ENCODE measurements around the gene ZCWPW2. TPM values are rescaled to one million over a fixed set of nuclear protein-coding genes. Genes with fewer than 3 reads are reported as not detected.

ZCWPW2 gene
- not detected for polyA plus RNA-seq (2012; ENCODE audit: insufficient read depth, insufficient read length, low read depth)

- TF ChIP-seq CTCF (IDR thresholded peaks at IDR 0.05; ENCODE audit: low read depth, low read length), result no peak
- no peaks in the 10 kb centered on the region for H3K4me1 ChIP-seq
- peak; percentile 93 for DNase-seq
Observed at GRCh38 chr3:28348629-28349468, at the start of gene ZCWPW2, which contains the start of gene AZI2. Gene ZCWPW2, plus strand, starts transcription at chr3:28348721. Its CDS starts 64,348 bp downstream, at chr3:28413069. Gene AZI2, minus strand, starts transcription at chr3:28348824. Its CDS starts 8,207 bp downstream, at chr3:28340617.

GRCh38 chr3:28299705-28300104 is 48.8 kb upstream of the ZCWPW2 start:
- no peak for TF ChIP-seq CTCF (IDR thresholded peaks at IDR 0.05; ENCODE audit: low read depth, low read length)
- Histone ChIP-seq H3K9me3 (no peaks in the 10 kb centered on the region), H3K4me1 (no peaks in the 10 kb centered on the region), H3K27me3 (no peaks in the 10 kb centered on the region), H3K36me3 (no peaks in the 10 kb centered on the region), H3K4me3 (ENCODE audit: low read depth, low read length) (no peak overlapping the region)
- DNase-seq, result no peak

More at GRCh38 chr3:28348629-28349468, at the start of gene ZCWPW2, which contains the start of gene AZI2:
- Histone ChIP-seq H3K27me3 (no peaks in the 10 kb centered on the region), H3K4me3 (ENCODE audit: low read depth, low read length) (peak within 1 kb of the TSS; percentile 78), H3K9me3 (no peaks in the 10 kb centered on the region), H3K36me3 (no peaks in the 10 kb centered on the region)

DNA sequence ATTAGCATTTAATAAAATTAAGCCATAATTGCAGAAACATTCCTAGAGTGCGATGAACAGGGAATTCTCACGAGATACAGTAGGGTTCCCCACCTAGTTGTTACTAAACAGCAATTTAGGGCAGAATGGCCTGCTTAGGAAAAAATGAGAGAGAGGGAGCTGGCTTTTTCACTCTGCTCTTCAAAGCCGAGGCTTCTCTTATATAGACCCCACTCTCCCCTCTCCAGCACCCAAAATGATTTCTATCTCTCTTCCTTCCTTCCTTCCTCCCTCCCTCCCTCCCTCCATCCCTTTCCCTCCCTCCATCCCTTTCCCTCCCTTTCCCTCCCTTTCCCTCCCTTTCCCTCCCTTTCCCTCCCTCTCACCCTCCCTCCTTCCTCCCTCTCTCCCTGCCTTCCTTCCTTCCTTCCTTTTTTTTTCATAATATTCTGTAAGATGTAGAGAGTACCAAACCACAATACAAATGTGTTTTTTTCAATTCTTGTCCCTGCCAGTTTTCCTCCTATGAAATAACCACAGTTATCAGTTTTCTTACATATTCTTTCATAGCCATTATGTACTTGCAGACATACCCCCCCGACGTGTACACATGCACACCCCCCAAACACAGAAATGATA is 48.1 kb upstream of the ZCWPW2 start:
- no peak for DNase-seq

GRCh38 chr3:28301688-28302087 is 46.8 kb upstream of the ZCWPW2 start:
- no peak for TF ChIP-seq CTCF (IDR thresholded peaks at IDR 0.05; ENCODE audit: low read depth, low read length)
- no peak overlapping the region for H3K4me3 ChIP-seq (ENCODE audit: low read depth, low read length)
- H3K27me3 ChIP-seq, result no peaks in the 10 kb centered on the region
- no peak for DNase-seq
- no peaks in the 10 kb centered on the region for H3K36me3 ChIP-seq
- no peaks in the 10 kb centered on the region for H3K9me3 ChIP-seq
- H3K4me1 ChIP-seq, result no peaks in the 10 kb centered on the region

More for the DNA sequence above, 48.1 kb upstream of the ZCWPW2 start:
- H3K27me3 ChIP-seq, result no peaks in the 10 kb centered on the region
- no peaks in the 10 kb centered on the region for H3K9me3 ChIP-seq
- no peak overlapping the region for H3K4me3 ChIP-seq (ENCODE audit: low read depth, low read length)
- H3K36me3 ChIP-seq, result no peaks in the 10 kb centered on the region
- TF ChIP-seq CTCF (IDR thresholded peaks at IDR 0.05; ENCODE audit: low read depth, low read length), result no peak
- H3K4me1 ChIP-seq, result no peaks in the 10 kb centered on the region

DNA sequence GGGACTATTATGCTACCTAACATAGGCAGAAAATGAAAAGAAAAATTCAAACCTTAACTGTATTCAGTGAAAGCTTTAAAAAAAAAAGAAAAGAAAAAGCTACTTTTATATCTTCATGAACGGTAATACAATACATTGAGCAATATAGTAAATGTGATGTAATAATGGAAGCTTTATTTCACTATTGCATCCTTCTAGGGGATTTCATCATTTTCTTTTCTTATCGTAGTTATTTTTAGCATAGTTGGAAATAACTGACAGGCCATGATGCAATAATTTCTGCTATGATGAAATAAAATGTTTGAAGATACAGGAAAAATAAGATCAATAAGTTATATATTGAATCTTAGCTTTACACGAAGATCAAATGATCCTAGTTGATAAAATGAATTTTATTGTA is 40.3 kb upstream of the ZCWPW2 start:
- Histone ChIP-seq H3K36me3 (no peaks in the 10 kb centered on the region), H3K4me3 (ENCODE audit: low read depth, low read length) (no peak overlapping the region), H3K9me3 (no peaks in the 10 kb centered on the region), H3K27me3 (no peaks in the 10 kb centered on the region), H3K4me1 (no peaks in the 10 kb centered on the region)
- TF ChIP-seq CTCF (IDR thresholded peaks at IDR 0.05; ENCODE audit: low read depth, low read length), result no peak
- no peak for DNase-seq

All from BE2C (cell line).